Duodenal mucosa (tissue), 2 donors: ENCODE data around the gene FAM149A.

ENCODE experiments used
- H3K27ac ChIP-seq: one replicate; pipeline ENCODE4 v1.7.0; 2013; ENCODE audit warnings: low read depth, low read length
- H3K27me3 ChIP-seq, 2 donors: one replicate each; pipeline ENCODE4 v1.7.0; 2013; ENCODE audit warnings: low read length in 2 of 2, control low read depth in 1 of 2; ENCODE audit not compliant: insufficient read depth in 2 of 2, control insufficient read depth in 1 of 2
- H3K36me3 ChIP-seq, 2 donors: one replicate each; pipeline ENCODE4 v1.7.0; 2013; ENCODE audit warnings: low read length in 2 of 2, control low read depth in 1 of 2; ENCODE audit not compliant: insufficient read depth in 2 of 2, control insufficient read depth in 1 of 2
- H3K4me1 ChIP-seq, 2 donors: one replicate each; pipeline ENCODE4 v1.7.0; 2013; ENCODE audit warnings: low read length in 2 of 2, control low read depth in 1 of 2; ENCODE audit not compliant: insufficient read depth in 2 of 2, control insufficient read depth in 1 of 2
- H3K4me3 ChIP-seq, 2 donors: one replicate each; pipeline ENCODE4 v1.7.0; 2013; ENCODE audit warnings: low read length in 2 of 2, low read depth in 1 of 2
- H3K9ac ChIP-seq, 2 donors: one replicate each; pipeline ENCODE4 v1.7.0; 2013; ENCODE audit warnings: low read length in 2 of 2, low read depth in 1 of 2
- H3K9me3 ChIP-seq, 2 donors: one replicate each; pipeline ENCODE4 v1.7.0; 2013; ENCODE audit warnings: low read length in 2 of 2, control low read depth in 1 of 2; ENCODE audit not compliant: control insufficient read depth in 1 of 2

The FAM149A gene

GRCh38 chr4:186078981-186079638 lies 25.4 kb upstream of the FAM149A start:
- Histone ChIP-seq H3K36me3 (peaks cover 3 to 14% of the 10 kb centered on the region in 2 donors), H3K27me3 (no peaks in the 10 kb centered on the region), H3K9me3 (no peaks in the 10 kb centered on the region), H3K4me1 (no peaks in the 10 kb centered on the region), H3K4me3 (no peak overlapping the region), H3K9ac (no peak overlapping the region), H3K27ac (no peak overlapping the region)

GRCh38 chr4:186079694-186080093 lies 24.8 kb upstream of the FAM149A start:
- Histone ChIP-seq H3K27ac (no peak overlapping the region), H3K4me3 (no peak overlapping the region), H3K27me3 (no peaks in the 10 kb centered on the region), H3K9me3 (no peaks in the 10 kb centered on the region), H3K4me1 (no peaks in the 10 kb centered on the region), H3K36me3 (peaks cover 3 to 14% of the 10 kb centered on the region in 2 donors), H3K9ac (no peak overlapping the region)

- Histone ChIP-seq H3K27ac (no peak overlapping the region), H3K9ac (no peak overlapping the region), H3K36me3 (peaks cover 3 to 14% of the 10 kb centered on the region in 2 donors), H3K4me1 (no peaks in the 10 kb centered on the region), H3K4me3 (no peak overlapping the region), H3K27me3 (no peaks in the 10 kb centered on the region), H3K9me3 (no peaks in the 10 kb centered on the region)
Observed at GRCh38 chr4:186081202-186081807, 23.2 kb upstream of the FAM149A start.

- Histone ChIP-seq H3K36me3 (peaks cover 0 to 14% of the 10 kb centered on the region in 2 donors), H3K4me3 (no peak overlapping the region), H3K4me1 (no peaks in the 10 kb centered on the region), H3K27me3 (no peaks in the 10 kb centered on the region), H3K27ac (no peak overlapping the region), H3K9me3 (no peaks in the 10 kb centered on the region), H3K9ac (no peak overlapping the region)
Observed at GRCh38 chr4:186082221-186082620, 22.3 kb upstream of the FAM149A start.

GRCh38 chr4:186088523-186088922 lies 16.0 kb upstream of the FAM149A start:
- Histone ChIP-seq H3K9me3 (no peaks in the 10 kb centered on the region), H3K4me3 (no peak overlapping the region), H3K27me3 (no peaks in the 10 kb centered on the region), H3K36me3 (no peaks in the 10 kb centered on the region), H3K9ac (no peak overlapping the region), H3K27ac (no peak overlapping the region), H3K4me1 (no peaks in the 10 kb centered on the region)

- peaks cover 0 to 4% of the 10 kb centered on the region in 2 donors for H3K27me3 ChIP-seq
- no peak overlapping the region for H3K9ac ChIP-seq
- no peak overlapping the region for H3K4me3 ChIP-seq
- H3K9me3 ChIP-seq = no peaks in the 10 kb centered on the region
- H3K4me1 ChIP-seq = no peaks in the 10 kb centered on the region
- no peak overlapping the region for H3K27ac ChIP-seq
- H3K36me3 ChIP-seq = no peaks in the 10 kb centered on the region
Observed at GRCh38 chr4:186092296-186092695, 12.2 kb upstream of the FAM149A start.

GRCh38 chr4:186095406-186095805 lies 9.1 kb upstream of the FAM149A start:
- Histone ChIP-seq H3K36me3 (no peaks in the 10 kb centered on the region), H3K4me3 (peak overlapping the region in 1 of 2 donors; percentile 25), H3K4me1 (no peaks in the 10 kb centered on the region), H3K27ac (no peak overlapping the region), H3K9ac (no peak overlapping the region), H3K9me3 (no peaks in the 10 kb centered on the region), H3K27me3 (peaks cover 0 to 4% of the 10 kb centered on the region in 2 donors)

GRCh38 chr4:186096681-186097165 lies 7.8 kb upstream of the FAM149A start:
- H3K9ac ChIP-seq = no peak overlapping the region
- no peaks in the 10 kb centered on the region for H3K36me3 ChIP-seq
- no peaks in the 10 kb centered on the region for H3K4me1 ChIP-seq
- no peaks in the 10 kb centered on the region for H3K9me3 ChIP-seq
- no peak overlapping the region for H3K27ac ChIP-seq
- H3K27me3 ChIP-seq = peaks cover 0 to 4% of the 10 kb centered on the region in 2 donors
- H3K4me3 ChIP-seq = no peak overlapping the region

- Histone ChIP-seq H3K9me3 (no peaks in the 10 kb centered on the region), H3K9ac (no peak overlapping the region), H3K4me1 (no peaks in the 10 kb centered on the region), H3K27ac (no peak overlapping the region), H3K4me3 (no peak overlapping the region), H3K27me3 (peaks cover 0 to 4% of the 10 kb centered on the region in 2 donors), H3K36me3 (no peaks in the 10 kb centered on the region)
Observed at GRCh38 chr4:186097386-186097785, 7.1 kb upstream of the FAM149A start.

- no peaks in the 10 kb centered on the region for H3K36me3 ChIP-seq
- no peak overlapping the region for H3K27ac ChIP-seq
- no peak overlapping the region for H3K4me3 ChIP-seq
- H3K4me1 ChIP-seq = peaks cover 4 to 19% of the 10 kb centered on the region in 2 donors
- peaks cover 0 to 6% of the 10 kb centered on the region in 2 donors for H3K27me3 ChIP-seq
- no peak overlapping the region for H3K9ac ChIP-seq
- H3K9me3 ChIP-seq = no peaks in the 10 kb centered on the region
Observed at GRCh38 chr4:186102931-186103330, 1.6 kb upstream of the FAM149A start.
